IMR-90 (cell line): ENCODE measurements around the gene LHFPL3. TPM values are rescaled to one million over a fixed set of nuclear protein-coding genes. Genes with fewer than 3 reads are reported as not detected.

ENCODE experiments used
- ATAC-seq: fragments of 200-7000 bp; cut with Tn5 transposase; 2 replicates; pipeline ENCODE4 v1.9.1; 2020; ENCODE audit warnings: low read depth, mild to moderate bottlenecking, moderate library complexity
- BruUV-seq: library from RNA; stranded (reverse); fragments of 400-500 nt; replicated peaks from 2 replicates; lab custom pipeline; 2021; lab: Mats Ljungman, UMichigan
- CTCF ChIA-PET: fragments of 300-600 bp; formaldehyde crosslinking; extraction: SDS; loops from one replicate; lab custom pipeline; 2021; ENCODE audit warnings: antibody characterized with exemption; lab: Yijun Ruan, JAX
- POLR2A ChIA-PET: fragments of 300-600 bp; sonication (Branson Sonifier 250); formaldehyde crosslinking; loops from one replicate; lab custom pipeline; 2022; ENCODE audit warnings: antibody characterized with exemption; ENCODE audit not compliant: unreplicated experiment; lab: Charles Lee
- DNase-seq: peaks from one replicate; pipeline ENCODE4 v3.0.0; 2013
- H2AFZ ChIP-seq: replicated peaks from 2 replicates; pipeline ENCODE3; 2013; ENCODE audit warnings: low read length, mild to moderate bottlenecking; ENCODE audit not compliant: poor library complexity
- H2AK5ac ChIP-seq: 2 replicates; pipeline ENCODE4 v1.6.1; 2013; ENCODE audit warnings: low read depth, low read length, inconsistent platforms
- H2AK9ac ChIP-seq: replicated peaks from 2 replicates; pipeline ENCODE3; 2013; ENCODE audit warnings: mild to moderate bottlenecking, low read depth, low read length, moderate library complexity; ENCODE audit not compliant: poor library complexity
- H2BK120ac ChIP-seq: 2 replicates; pipeline ENCODE4 v1.6.1; 2013; ENCODE audit warnings: low read depth, low read length, inconsistent platforms
- H2BK15ac ChIP-seq: 3 replicates; pipeline ENCODE4 v1.6.1; 2013; ENCODE audit warnings: low read depth, low read length, inconsistent platforms
- H2BK20ac ChIP-seq: 2 replicates; pipeline ENCODE4 v1.6.1; 2013; ENCODE audit warnings: low read depth, mild to moderate bottlenecking, inconsistent platforms, low read length, moderate library complexity
- H2BK5ac ChIP-seq: 2 replicates; pipeline ENCODE4 v1.6.1; 2013; ENCODE audit warnings: mild to moderate bottlenecking, low read depth, low read length, inconsistent platforms; ENCODE audit not compliant: poor library complexity, severe bottlenecking
- H3K14ac ChIP-seq: replicated peaks from 2 replicates; pipeline ENCODE4 v1.6.1; 2013; ENCODE audit warnings: low read depth, low read length, inconsistent platforms
- H3K18ac ChIP-seq: 2 replicates; pipeline ENCODE4 v1.6.1; 2013; ENCODE audit warnings: low read depth, low read length, control low read depth
- H3K23ac ChIP-seq: 2 replicates; pipeline ENCODE4 v1.6.1; 2013; ENCODE audit warnings: low read depth, low read length, inconsistent platforms
- H3K27ac ChIP-seq: 2 replicates; pipeline ENCODE4 v1.5.1; 2013; ENCODE audit warnings: mild to moderate bottlenecking, control low read depth, low read length; ENCODE audit not compliant: insufficient read depth
- H3K27me3 ChIP-seq: 2 replicates; pipeline ENCODE4 v1.6.1; 2013; ENCODE audit warnings: low read length; ENCODE audit not compliant: control insufficient read depth, insufficient read depth
- H3K36me3 ChIP-seq: 2 replicates; pipeline ENCODE4 v1.6.1; 2013; ENCODE audit warnings: low read length, mixed read lengths; ENCODE audit not compliant: control insufficient read depth, insufficient read depth
- H3K4ac ChIP-seq: 2 replicates; pipeline ENCODE4 v1.6.1; 2013; ENCODE audit warnings: low read depth, low read length, inconsistent platforms
- H3K4me1 ChIP-seq: 2 replicates; pipeline ENCODE4 v1.6.1; 2013; ENCODE audit warnings: low read length, mixed read lengths; ENCODE audit not compliant: control insufficient read depth, insufficient read depth
- H3K4me2 ChIP-seq: 2 replicates; pipeline ENCODE4 v1.6.1; 2013; ENCODE audit warnings: low read depth, mild to moderate bottlenecking, control low read depth, low read length, moderate library complexity
- H3K4me3 ChIP-seq: 2 replicates; pipeline ENCODE4 v1.5.1; 2013; ENCODE audit warnings: low read depth, mild to moderate bottlenecking, control low read depth, low read length, moderate library complexity; ENCODE audit not compliant: insufficient read depth
- H3K56ac ChIP-seq: 2 replicates; pipeline ENCODE4 v1.6.1; 2013; ENCODE audit warnings: low read length, inconsistent platforms; ENCODE audit not compliant: insufficient read depth; ENCODE audit errors: extremely low read depth
- H3K79me1 ChIP-seq, 2 experiments: 2 replicates each; pipeline ENCODE4 v1.6.1; 2013; ENCODE audit warnings: low read length in 2 of 2, inconsistent platforms in 1 of 2, low read depth in 1 of 2
- H3K9ac ChIP-seq: 2 replicates; pipeline ENCODE4 v1.6.1; 2013; ENCODE audit warnings: low read depth, low read length, control low read depth
- H3K9me1 ChIP-seq: 2 replicates; pipeline ENCODE4 v1.6.1; 2013; ENCODE audit warnings: low read length, inconsistent platforms; ENCODE audit not compliant: insufficient read depth
- H3K9me3 ChIP-seq: 2 replicates; pipeline ENCODE4 v1.6.1; 2013; ENCODE audit warnings: low read length; ENCODE audit not compliant: control insufficient read depth, insufficient read depth
- H4K20me1 ChIP-seq: 2 replicates; pipeline ENCODE4 v1.6.1; 2013; ENCODE audit warnings: low read length, inconsistent platforms; ENCODE audit not compliant: insufficient read depth
- H4K5ac ChIP-seq: 2 replicates; pipeline ENCODE4 v1.6.1; 2013; ENCODE audit warnings: mild to moderate bottlenecking, low read depth, low read length, control low read depth
- H4K8ac ChIP-seq, 2 experiments: 2 replicates each; pipeline ENCODE4 v1.6.1; 2013; ENCODE audit warnings: low read depth in 2 of 2, low read length in 2 of 2, control low read depth in 1 of 2, inconsistent platforms in 1 of 2
- H4K91ac ChIP-seq: 2 replicates; pipeline ENCODE4 v1.6.1; 2013; ENCODE audit warnings: low read depth, low read length, inconsistent platforms; ENCODE audit not compliant: insufficient read depth
- BHLHE40 ChIP-seq: fragments of 150-350 bp; IDR thresholded peaks from 2 replicates; pipeline ENCODE4 v1.6.1; 2016; ENCODE audit warnings: mild to moderate bottlenecking, low read depth, low read length
- CHD1 ChIP-seq: IDR thresholded peaks from 2 replicates; pipeline ENCODE4 v1.6.1; 2012; ENCODE audit warnings: low read depth, low read length, improper control_type of control experiment
- POLR2A ChIP-seq: IDR thresholded peaks from 2 replicates; pipeline ENCODE4 v1.6.1; 2012; ENCODE audit warnings: mild to moderate bottlenecking, low read depth, low read length
- WGBS, 2 experiments: methylation state at CpG; one replicate each; pipeline versions ENCODE4 v1.1.5 to v1.1.7; 2013; ENCODE audit warnings: missing lambda C conversion rate in 2 of 2; ENCODE audit not compliant: insufficient read length in 1 of 2; ENCODE audit errors: extremely low coverage in 2 of 2; 5-methylcytosine and 5-hydroxymethylcytosine counted together
- dilution Hi-C: fragments of 300-500 bp; cut with HindIII; formaldehyde crosslinking; loops from one replicate; pipeline ENCODE4 v1.14.3; 2018; ENCODE audit warnings: low sequenced_read_pairs; ENCODE audit not compliant: unreplicated experiment
- in situ Hi-C: fragments of 300-500 bp; cut with MboI; formaldehyde crosslinking; loops from 3 replicates; pipeline ENCODE4 v1.14.3; 2019; ENCODE audit warnings: low sequenced_read_pairs, inconsistent platforms, mixed read lengths
- intact Hi-C: fragments of 100-400 bp; cut with micrococcal nuclease; formaldehyde crosslinking; loops from 2 replicates; pipeline ENCODE4 v1.10.0; 2022
- polyA plus RNA-seq, 3 experiments: library from polyadenylated mRNA; depleted of rRNA; stranded (reverse); fragments of >200 nt; gene quantifications; 2 replicates each; pipeline ENCODE4 v1.2.3, GENCODE V29; 2012; ENCODE audit warnings: low replicate concordance in 1 of 3
- total RNA-seq: library from RNA; depleted of rRNA; stranded (reverse); fragments of >200 nt; gene quantifications from 2 replicates; pipeline ENCODE4 v1.2.3, GENCODE V29; 2012

The LHFPL3 gene
- total and polyA plus RNA-seq, 2 of the 4 experiments (the other 2 are of a cell fraction), result not detected

- Histone ChIP-seq H2BK120ac (no peak overlapping the region), H3K9me3 (no peaks in the 10 kb centered on the region), H3K79me1 (no peaks in the 10 kb centered on the region), H3K4me3 (no peak overlapping the region), H4K91ac (no peak overlapping the region), H2BK5ac (no peak overlapping the region), H3K4me2 (no peak overlapping the region), H2AK5ac (no peak overlapping the region), H3K27me3 (peaks cover 24% of the 10 kb centered on the region), H4K5ac (no peak overlapping the region), H3K9ac (no peak overlapping the region), H3K27ac (no peak overlapping the region), H3K4me1 (no peaks in the 10 kb centered on the region), H3K36me3 (no peaks in the 10 kb centered on the region), H4K8ac (no peak overlapping the region), H2BK20ac (no peak overlapping the region), H2BK15ac (no peak overlapping the region), H3K56ac (no peak overlapping the region), H3K9me1 (no peaks in the 10 kb centered on the region), H3K23ac (no peak overlapping the region; the same call in 1 of the 2 replicates), H3K14ac (no peak overlapping the region), H3K18ac (no peak overlapping the region), H2AFZ (no peak overlapping the region), H3K4ac (no peak overlapping the region), H4K20me1 (no peaks in the 10 kb centered on the region), H2AK9ac (no peak overlapping the region)
- ChIA-PET CTCF (no interaction called here), POLR2A (no interaction called here)
- no TSS peak for BruUV-seq
- dilution Hi-C loops, result no loop called here
- TF ChIP-seq CHD1, result no peak
- TF ChIP-seq BHLHE40, result no peak
- TF ChIP-seq POLR2A, result no peak
- in situ Hi-C loops, result no loop called here
- DNase-seq (peak; percentile 30), ATAC-seq (no peak)
- WGBS, 2 experiments, result 100% methylated on average over 1 of the region's 2 CpGs; no CpG with 5 or more reads in 1 of the 2 experiments
- intact Hi-C loops, result no loop called here
Measured at GRCh38 chr7:104903044-104903443, 574.6 kb downstream of the LHFPL3 start.
